HepG2 (cell line): ENCODE measurements around the gene SP1. TPM values are rescaled to one million over a fixed set of nuclear protein-coding genes. Genes with fewer than 3 reads are reported as not detected.

Experiments used
- KIAA2018 ChIP-seq: sonication (generic); formaldehyde crosslinking; IDR thresholded peaks from 2 replicates; pipeline ENCODE4 v1.5.0; 2020; ENCODE audit warnings: mild to moderate bottlenecking, missing genetic modification reagents, borderline replicate concordance
- KLF15 ChIP-seq: sonication (generic); formaldehyde crosslinking; IDR thresholded peaks from 2 replicates; pipeline ENCODE4 v1.8.1; 2023; ENCODE audit warnings: borderline replicate concordance, mild to moderate bottlenecking, inconsistent platforms, missing genetic modification reagents, mixed read lengths
- KMT2A ChIP-seq: sonication (generic); formaldehyde crosslinking; IDR thresholded peaks from 2 replicates; pipeline ENCODE4 v1.4.0; 2020; ENCODE audit warnings: missing genetic modification reagents
- MAFF ChIP-seq: IDR thresholded peaks from 2 replicates; pipeline ENCODE4 v1.6.1; 2011; ENCODE audit warnings: low read depth, low read length, improper control_type of control experiment
- RAD51 ChIP-seq: fragments of 450-650 bp; IDR thresholded peaks from 2 replicates; pipeline ENCODE4 v1.6.1; 2016; ENCODE audit warnings: borderline replicate concordance
- SALL2 ChIP-seq: sonication (generic); formaldehyde crosslinking; IDR thresholded peaks from 2 replicates; pipeline ENCODE4 v1.8.1; 2023; ENCODE audit warnings: mild to moderate bottlenecking, missing genetic modification reagents, inconsistent platforms
- SAP130 ChIP-seq: IDR thresholded peaks from 2 replicates; pipeline ENCODE4 v1.6.1; 2016; ENCODE audit warnings: low read depth
- SMAD3 ChIP-seq: sonication (generic); formaldehyde crosslinking; IDR thresholded peaks from 2 replicates; pipeline ENCODE4 v1.4.0; 2020; ENCODE audit warnings: missing genetic modification reagents
- polyA plus RNA-seq, 8 experiments: library from polyadenylated mRNA; depleted of rRNA in 3 of 8; stranded (reverse) in 7 of 8; unstranded in 1 of 8; fragments of >200 nt; fragmentation: Illumina TruSeq in 4 of 8; extraction: Trizol in 4 of 8; gene quantifications; 2 replicates each; pipeline versions ENCODE4 v1.2.1 to v1.2.3, GENCODE V29; 2011 to 2016; ENCODE audit warnings: low read depth in 4 of 8, missing spikeins in 1 of 8, mixed read lengths in 1 of 8; ENCODE audit not compliant: insufficient read depth in 1 of 8
- total RNA-seq, 5 experiments: library from RNA; depleted of rRNA; stranded (reverse); fragments of >200 nt; fragmentation: Illumina TruSeq; extraction: Trizol; gene quantifications; 2 replicates each; pipeline ENCODE4 v1.2.3, GENCODE V29; 2016; ENCODE audit warnings: low read depth in 1 of 5
- TF ChIP-seq, protein P1 (sequence below): sonication (generic); formaldehyde crosslinking; IDR thresholded peaks from 2 replicates; pipeline ENCODE4 v1.4.0; 2020; ENCODE audit warnings: missing genetic modification reagents
- TF ChIP-seq, protein P2 (sequence below): sonication (generic); IDR thresholded peaks from 2 replicates; pipeline ENCODE4 v1.6.1; 2016; ENCODE audit warnings: low read depth, borderline replicate concordance

The SP1 gene
- total and polyA plus RNA-seq, 2 of the 13 experiments (the other 11 are each of a cell fraction or from before 2014, with no cell fraction given), result 26.5 to 27.5 TPM

GRCh38 chr12:53344824-53345485, 35.0 kb upstream of the SP1 start (continued):
- TF ChIP-seq, protein P1, sequence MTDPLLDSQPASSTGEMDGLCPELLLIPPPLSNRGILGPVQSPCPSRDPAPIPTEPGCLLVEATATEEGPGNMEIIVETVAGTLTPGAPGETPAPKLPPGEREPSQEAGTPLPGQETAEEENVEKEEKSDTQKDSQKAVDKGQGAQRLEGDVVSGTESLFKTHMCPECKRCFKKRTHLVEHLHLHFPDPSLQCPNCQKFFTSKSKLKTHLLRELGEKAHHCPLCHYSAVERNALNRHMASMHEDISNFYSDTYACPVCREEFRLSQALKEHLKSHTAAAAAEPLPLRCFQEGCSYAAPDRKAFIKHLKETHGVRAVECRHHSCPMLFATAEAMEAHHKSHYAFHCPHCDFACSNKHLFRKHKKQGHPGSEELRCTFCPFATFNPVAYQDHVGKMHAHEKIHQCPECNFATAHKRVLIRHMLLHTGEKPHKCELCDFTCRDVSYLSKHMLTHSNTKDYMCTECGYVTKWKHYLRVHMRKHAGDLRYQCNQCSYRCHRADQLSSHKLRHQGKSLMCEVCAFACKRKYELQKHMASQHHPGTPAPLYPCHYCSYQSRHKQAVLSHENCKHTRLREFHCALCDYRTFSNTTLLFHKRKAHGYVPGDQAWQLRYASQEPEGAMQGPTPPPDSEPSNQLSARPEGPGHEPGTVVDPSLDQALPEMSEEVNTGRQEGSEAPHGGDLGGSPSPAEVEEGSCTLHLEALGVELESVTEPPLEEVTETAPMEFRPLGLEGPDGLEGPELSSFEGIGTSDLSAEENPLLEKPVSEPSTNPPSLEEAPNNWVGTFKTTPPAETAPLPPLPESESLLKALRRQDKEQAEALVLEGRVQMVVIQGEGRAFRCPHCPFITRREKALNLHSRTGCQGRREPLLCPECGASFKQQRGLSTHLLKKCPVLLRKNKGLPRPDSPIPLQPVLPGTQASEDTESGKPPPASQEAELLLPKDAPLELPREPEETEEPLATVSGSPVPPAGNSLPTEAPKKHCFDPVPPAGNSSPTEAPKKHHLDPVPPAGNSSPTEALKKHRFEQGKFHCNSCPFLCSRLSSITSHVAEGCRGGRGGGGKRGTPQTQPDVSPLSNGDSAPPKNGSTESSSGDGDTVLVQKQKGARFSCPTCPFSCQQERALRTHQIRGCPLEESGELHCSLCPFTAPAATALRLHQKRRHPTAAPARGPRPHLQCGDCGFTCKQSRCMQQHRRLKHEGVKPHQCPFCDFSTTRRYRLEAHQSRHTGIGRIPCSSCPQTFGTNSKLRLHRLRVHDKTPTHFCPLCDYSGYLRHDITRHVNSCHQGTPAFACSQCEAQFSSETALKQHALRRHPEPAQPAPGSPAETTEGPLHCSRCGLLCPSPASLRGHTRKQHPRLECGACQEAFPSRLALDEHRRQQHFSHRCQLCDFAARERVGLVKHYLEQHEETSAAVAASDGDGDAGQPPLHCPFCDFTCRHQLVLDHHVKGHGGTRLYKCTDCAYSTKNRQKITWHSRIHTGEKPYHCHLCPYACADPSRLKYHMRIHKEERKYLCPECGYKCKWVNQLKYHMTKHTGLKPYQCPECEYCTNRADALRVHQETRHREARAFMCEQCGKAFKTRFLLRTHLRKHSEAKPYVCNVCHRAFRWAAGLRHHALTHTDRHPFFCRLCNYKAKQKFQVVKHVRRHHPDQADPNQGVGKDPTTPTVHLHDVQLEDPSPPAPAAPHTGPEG (CRISPR knock-in tag), result 0 out of 2 replicates have a peak, but pooled peaks have one; percentile 31
- TF ChIP-seq KIAA2018 (CRISPR knock-in tag) (no peak), KMT2A (CRISPR knock-in tag) (no peak), SMAD3 (no peak), SALL2 (CRISPR knock-in tag) (peak; percentile 48; the same call in 1 of the 2 replicates), SAP130 (CRISPR knock-in tag) (peak; percentile 37; the same call in 1 of the 2 replicates), MAFF (no peak), KLF15 (CRISPR knock-in tag) (no peak), RAD51 (no peak)
- TF ChIP-seq, protein P2, sequence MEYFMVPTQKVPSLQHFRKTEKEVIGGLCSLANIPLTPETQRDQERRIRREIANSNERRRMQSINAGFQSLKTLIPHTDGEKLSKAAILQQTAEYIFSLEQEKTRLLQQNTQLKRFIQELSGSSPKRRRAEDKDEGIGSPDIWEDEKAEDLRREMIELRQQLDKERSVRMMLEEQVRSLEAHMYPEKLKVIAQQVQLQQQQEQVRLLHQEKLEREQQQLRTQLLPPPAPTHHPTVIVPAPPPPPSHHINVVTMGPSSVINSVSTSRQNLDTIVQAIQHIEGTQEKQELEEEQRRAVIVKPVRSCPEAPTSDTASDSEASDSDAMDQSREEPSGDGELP, result peak; percentile 92
